Natural killer cell (primary cell): ENCODE measurements around the gene KIF11. TPM values are rescaled to one million over a fixed set of nuclear protein-coding genes. Genes with fewer than 3 reads are reported as not detected.

Experiments
- ATAC-seq, 3 donors: fragments of 150-1000 bp in 2 of 3; fragments of 200-7000 bp in 1 of 3; cut with Tn5 transposase; 1 replicate in 1 of 3; 2 replicates in 2 of 3; pipeline ENCODE4 v1.10.0; 2021; ENCODE audit warnings: mild to moderate bottlenecking in 2 of 3, moderate library complexity in 2 of 3
- DNase-seq, 2 donors: peaks; one replicate each; pipeline versions ENCODE4 v3.0.0 to v3.0.0-alpha.2; 2013 to 2021; ENCODE audit warnings: mixed read lengths in 1 of 2
- H3K27ac ChIP-seq: one replicate; pipeline ENCODE4 v1.5.1; 2013; ENCODE audit warnings: mild to moderate bottlenecking, low read length
- H3K27me3 ChIP-seq: one replicate; pipeline ENCODE4 v1.6.1; 2013; ENCODE audit warnings: low read length; ENCODE audit not compliant: control insufficient read depth, insufficient read depth
- H3K36me3 ChIP-seq: one replicate; pipeline ENCODE4 v1.6.1; 2013; ENCODE audit warnings: low read length; ENCODE audit not compliant: control insufficient read depth, insufficient read depth
- H3K4me1 ChIP-seq: one replicate; pipeline ENCODE4 v1.6.1; 2013; ENCODE audit warnings: low read length; ENCODE audit not compliant: control insufficient read depth, insufficient read depth
- H3K4me3 ChIP-seq: one replicate; pipeline ENCODE4 v1.5.1; 2013; ENCODE audit warnings: low read length
- H3K9me3 ChIP-seq: one replicate; pipeline ENCODE4 v1.6.1; 2013; ENCODE audit warnings: low read length; ENCODE audit not compliant: control insufficient read depth, insufficient read depth
- H3K27ac Mint-ChIP-seq, 2 donors: one replicate each; pipeline ENCODE4 v1.8.0; 2022; ENCODE audit warnings: mild to moderate bottlenecking in 2 of 2, mixed read lengths in 2 of 2, moderate library complexity in 1 of 2
- H3K27me3 Mint-ChIP-seq, 2 donors: one replicate each; pipeline ENCODE4 v1.8.0; 2022; ENCODE audit warnings: low read depth in 2 of 2, mixed read lengths in 2 of 2
- H3K36me3 Mint-ChIP-seq: one replicate; pipeline ENCODE4 v1.8.0; 2022; ENCODE audit warnings: mixed read lengths
- H3K4me1 Mint-ChIP-seq, 2 donors: one replicate each; pipeline ENCODE4 v1.8.0; 2022; ENCODE audit warnings: mixed read lengths in 2 of 2
- H3K4me3 Mint-ChIP-seq: one replicate; pipeline ENCODE4 v1.8.0; 2022; ENCODE audit warnings: mild to moderate bottlenecking, moderate library complexity, mixed read lengths
- H3K9me3 Mint-ChIP-seq, 2 donors: one replicate each; pipeline ENCODE4 v1.8.0; 2022; ENCODE audit warnings: mixed read lengths in 2 of 2
- CTCF ChIP-seq: fragments of 200-600 bp; IDR thresholded peaks from one replicate; pipeline ENCODE4 v1.8.0; 2022; ENCODE audit warnings: antibody characterized with exemption
- WGBS: methylation state at CpG from one replicate; pipeline ENCODE4 v1.1.7; 2013; ENCODE audit warnings: missing lambda C conversion rate; ENCODE audit not compliant: insufficient coverage; 5-methylcytosine and 5-hydroxymethylcytosine counted together
- intact Hi-C: fragments of 100-400 bp; cut with micrococcal nuclease; formaldehyde crosslinking; loops from one replicate; pipeline ENCODE4 v1.14.2; 2022
- total RNA-seq, 4 donors: library from RNA; stranded (reverse); fragments of 120-200 nt in 1 of 4; gene quantifications; one replicate each; pipeline versions ENCODE4 v1.2.3 to v1.2.4, GENCODE V29; 2013 to 2022

KIF11 gene
- total RNA-seq, 3 donors from 2014 or later (not counting 1 experiment from before 2014, with no cell fraction given) = 1.3 to 2.4 (median 1.9) TPM

GRCh38 chr10:92692697-92693533, 100.0 kb downstream of the KIF11 start:
- Mint-ChIP-seq H3K27me3 (peaks cover 22 to 24% of the 10 kb centered on the region in 2 donors), H3K27ac (peak overlapping the region in 1 of 2 donors; percentile 92)

GRCh38 chr10:92693534-92693893, 100.6 kb downstream of the KIF11 start:
- no CpG with 5 or more reads among the region's 1 CpG for WGBS
- Mint-ChIP-seq H3K4me1 (peaks cover 41 to 42% of the 10 kb centered on the region in 2 donors), H3K27ac (no peak overlapping the region), H3K27me3 (peaks cover 26 to 30% of the 10 kb centered on the region in 2 donors), H3K9me3 (no peaks in the 10 kb centered on the region), H3K4me3 (peak overlapping the region; percentile 17), H3K36me3 (no peaks in the 10 kb centered on the region)
- intact Hi-C loops = loop anchor here (5.0 kb wide), 2 partner anchors 101 to 121 kb away; partner anchors contain the start of genes IDE and KIF11
- peaks cover 34% of the 10 kb centered on the region for H3K4me1 ChIP-seq
- DNase-seq = no peak
- no peak for ATAC-seq
- no peak overlapping the region for H3K27ac ChIP-seq
- H3K4me3 ChIP-seq = no peak overlapping the region
- peaks cover 13% of the 10 kb centered on the region for H3K27me3 ChIP-seq
- no peak for TF ChIP-seq CTCF
- no peaks in the 10 kb centered on the region for H3K9me3 ChIP-seq
- peaks cover 7% of the 10 kb centered on the region for H3K36me3 ChIP-seq

More at GRCh38 chr10:92692697-92693533, 100.0 kb downstream of the KIF11 start:
- Mint-ChIP-seq H3K4me3 (peak overlapping the region; percentile 67), H3K4me1 (peaks cover 37 to 41% of the 10 kb centered on the region in 2 donors), H3K36me3 (no peaks in the 10 kb centered on the region), H3K9me3 (no peaks in the 10 kb centered on the region)
- no peak for TF ChIP-seq CTCF
- Histone ChIP-seq H3K9me3 (no peaks in the 10 kb centered on the region), H3K4me3 (peak overlapping the region; percentile 71), H3K27me3 (peaks cover 13% of the 10 kb centered on the region), H3K36me3 (peaks cover 7% of the 10 kb centered on the region), H3K27ac (no peak overlapping the region), H3K4me1 (peaks cover 30% of the 10 kb centered on the region)
- 65% methylated on average over 4 of the region's 7 CpGs for WGBS
- intact Hi-C loops = loop anchor here (5.0 kb wide), 2 partner anchors 101 to 121 kb away; partner anchors contain the start of genes IDE and KIF11
- no peak for DNase-seq
- ATAC-seq = no peak

GRCh38 chr10:92695679-92696605, 103.0 kb downstream of the KIF11 start:
- H3K36me3 Mint-ChIP-seq = no peaks in the 10 kb centered on the region
- peaks cover 44 to 45% of the 10 kb centered on the region in 2 donors for H3K4me1 Mint-ChIP-seq
- H3K36me3 ChIP-seq = peaks cover 7% of the 10 kb centered on the region
- H3K4me3 Mint-ChIP-seq = no peak overlapping the region
- no peaks in the 10 kb centered on the region for H3K9me3 Mint-ChIP-seq
- H3K9me3 ChIP-seq = no peaks in the 10 kb centered on the region
- WGBS = 93% methylated on average over 61 of the region's 61 CpGs
- H3K27ac Mint-ChIP-seq = no peak overlapping the region
- no peak for DNase-seq
- intact Hi-C loops = no loop called here
- TF ChIP-seq CTCF = no peak
- ATAC-seq = no peak
- H3K4me3 ChIP-seq = no peak overlapping the region
- peaks cover 37% of the 10 kb centered on the region for H3K4me1 ChIP-seq
- peaks cover 28% of the 10 kb centered on the region for H3K27me3 ChIP-seq
- H3K27ac ChIP-seq = no peak overlapping the region
- H3K27me3 Mint-ChIP-seq = peaks cover 40 to 42% of the 10 kb centered on the region in 2 donors
